GM19023 (cell line): ENCODE measurements around the gene PRSS57.
"Not testable (repeated sequence)": the region's sequence is repeated elsewhere in the genome, so short reads cannot be mapped to it uniquely, and the experiment has no call there.

Experiments used
- ATAC-seq: cut with Tn5 transposase; IDR thresholded peaks from one replicate; pipeline ENCODE4 v1.9.1; 2021; ENCODE audit warnings: mild to moderate bottlenecking, moderate library complexity; ENCODE audit not compliant: unreplicated experiment

PRSS57 gene

GRCh38 chr19:723714-724113 is 28.5 kb upstream of the PRSS57 start:
- ATAC-seq = no peak

- ATAC-seq = no peak
These were observed 28.0 kb upstream of the PRSS57 start for GRCh38 chr19:723247-723646.

GRCh38 chr19:722553-723101 is 27.4 kb upstream of the PRSS57 start:
- ATAC-seq = no peak

GRCh38 chr19:720345-721160 is 25.3 kb upstream of the PRSS57 start:
- ATAC-seq = no peak

- ATAC-seq = no peak
These were observed 24.5 kb upstream of the PRSS57 start for GRCh38 chr19:719636-720344.

- ATAC-seq = no peak
These were observed 23.8 kb upstream of the PRSS57 start for GRCh38 chr19:718991-719512.

GRCh38 chr19:718251-718951 is 23.1 kb upstream of the PRSS57 start:
- ATAC-seq = no peak

GRCh38 chr19:715347-715746 is 20.1 kb upstream of the PRSS57 start:
- ATAC-seq = no peak

- ATAC-seq = no peak
These were observed 16.0 kb upstream of the PRSS57 start for GRCh38 chr19:711254-711653.

- ATAC-seq = no peak
These were observed 15.5 kb upstream of the PRSS57 start for GRCh38 chr19:710767-711166.

GRCh38 chr19:709965-710571 is 14.8 kb upstream of the PRSS57 start:
- ATAC-seq = no peak

GRCh38 chr19:709196-709964 is 14.1 kb upstream of the PRSS57 start:
- no peak for ATAC-seq

GRCh38 chr19:708154-709143 is 13.2 kb upstream of the PRSS57 start, which contains the start of gene PALM:
PALM (plus strand) TSS chr19:708935; CDS start chr19:709147, 212 bp downstream.
- no peak for ATAC-seq

- ATAC-seq = no peak
These were observed 9.1 kb upstream of the PRSS57 start for GRCh38 chr19:704447-704741.

GRCh38 chr19:703651-704446 is 8.6 kb upstream of the PRSS57 start:
- ATAC-seq = no peak

- ATAC-seq = no peak
These were observed 8.0 kb upstream of the PRSS57 start for GRCh38 chr19:703329-703650.

GRCh38 chr19:702847-703246 is 7.6 kb upstream of the PRSS57 start:
- not testable (repeated sequence) for ATAC-seq

- ATAC-seq = not testable (repeated sequence)
These were observed 4.6 kb upstream of the PRSS57 start for GRCh38 chr19:699885-700284.
